Caco-2 (cell line): Measurements from ENCODE around the gene FBXO31. TPM values are rescaled to one million over a fixed set of nuclear protein-coding genes. Genes with fewer than 3 reads are reported as not detected.

ENCODE experiments used
- BruUV-seq: library from RNA; stranded (reverse); fragments of 400-500 nt; replicated peaks from 2 replicates; lab custom pipeline; 2021; lab: Mats Ljungman, UMichigan
- CTCF ChIA-PET: fragments of 300-600 bp; sonication (Branson Sonifier 250); formaldehyde crosslinking; loops from one replicate; lab custom pipeline; 2022; ENCODE audit warnings: antibody characterized with exemption; lab: Charles Lee
- POLR2A ChIA-PET: fragments of 300-600 bp; sonication (Branson Sonifier 250); formaldehyde crosslinking; loops from one replicate; lab custom pipeline; 2022; ENCODE audit warnings: antibody characterized with exemption; lab: Charles Lee
- DNase-seq, 2 experiments: peaks; one replicate each; pipeline versions ENCODE4 v3.0.0 to v3.0.0-alpha.2; 2020 to 2022
- H3K27me3 ChIP-seq: replicated peaks from 2 replicates; pipeline ENCODE4 v1.6.0; 2011; ENCODE audit warnings: low read length; ENCODE audit not compliant: control insufficient read depth, insufficient read depth
- H3K36me3 ChIP-seq: 2 replicates; pipeline ENCODE4 v1.5.1; 2011; ENCODE audit warnings: low read length; ENCODE audit not compliant: control insufficient read depth, insufficient read depth
- H3K4me1 ChIP-seq: fragments of 250-450 bp; sonication (Bioruptor Pico); 2 replicates; pipeline ENCODE4 v1.5.1; 2020; ENCODE audit warnings: mild to moderate bottlenecking
- H3K4me3 ChIP-seq: 2 replicates; pipeline ENCODE4 v1.5.1; 2011; ENCODE audit warnings: low read depth, mild to moderate bottlenecking, control low read depth, low read length
- H3K9me3 ChIP-seq: fragments of 250-450 bp; sonication (Bioruptor Pico); 2 replicates; pipeline ENCODE4 v1.5.1; 2020; ENCODE audit warnings: mild to moderate bottlenecking, moderate library complexity
- H3K27ac Mint-ChIP-seq: one replicate; pipeline ENCODE4 v1.8.0; 2022; ENCODE audit warnings: mixed read lengths; ENCODE audit not compliant: unreplicated experiment
- H3K27me3 Mint-ChIP-seq: one replicate; pipeline ENCODE4 v1.8.0; 2022; ENCODE audit warnings: mixed read lengths; ENCODE audit not compliant: insufficient read depth, unreplicated experiment
- H3K36me3 Mint-ChIP-seq: one replicate; pipeline ENCODE4 v1.8.0; 2022; ENCODE audit warnings: mild to moderate bottlenecking, mixed read lengths; ENCODE audit not compliant: insufficient read depth, unreplicated experiment
- H3K4me1 Mint-ChIP-seq: one replicate; pipeline ENCODE4 v1.8.0; 2022; ENCODE audit warnings: low read depth, mixed read lengths; ENCODE audit not compliant: unreplicated experiment
- H3K4me3 Mint-ChIP-seq: one replicate; pipeline ENCODE4 v1.8.0; 2022; ENCODE audit warnings: mild to moderate bottlenecking, moderate library complexity, mixed read lengths; ENCODE audit not compliant: unreplicated experiment
- H3K9me3 Mint-ChIP-seq: one replicate; pipeline ENCODE4 v1.8.0; 2022; ENCODE audit warnings: mixed read lengths; ENCODE audit not compliant: unreplicated experiment
- CTCF ChIP-seq, 2 experiments: fragments of 200-600 bp in 1 of 2; IDR thresholded peaks; 1 replicate in 1 of 2; 2 replicates in 1 of 2; pipeline versions ENCODE4 v1.5.1 to v1.8.0; 2011 to 2022; ENCODE audit warnings: antibody characterized with exemption in 1 of 2, control low read depth in 1 of 2, inconsistent platforms in 1 of 2, low read depth in 1 of 2, low read length in 1 of 2, mild to moderate bottlenecking in 1 of 2, moderate library complexity in 1 of 2; ENCODE audit not compliant: insufficient read depth in 1 of 2, severe bottlenecking in 1 of 2, unreplicated experiment in 1 of 2
- intact Hi-C: fragments of 100-400 bp; cut with micrococcal nuclease; formaldehyde crosslinking; loops from one replicate; pipeline ENCODE4 v1.10.0; 2022; ENCODE audit not compliant: unreplicated experiment
- total RNA-seq: library from RNA; stranded (reverse); gene quantifications from 2 replicates; pipeline ENCODE4 v1.2.3, GENCODE V29; 2022

Gene FBXO31
- total RNA-seq, 1 experiment from 2014 or later, result 55.6 TPM

GRCh38 chr16:87384162-87384874 is 742 bp upstream of the FBXO31 start:
- H3K27ac Mint-ChIP-seq, result peak overlapping the region; percentile 97
- H3K4me3 Mint-ChIP-seq, result peak overlapping the region; percentile 82
- TF ChIP-seq CTCF (IDR thresholded peaks at IDR 0.05; ENCODE audit: insufficient read depth in 1 of 2, low read depth in 1 of 2, low read length in 1 of 2, severe bottlenecking in 1 of 2, unreplicated experiment in 1 of 2), result no peak
- H3K36me3 ChIP-seq, result no peaks in the 10 kb centered on the region
- peaks cover 2% of the 10 kb centered on the region for H3K27me3 Mint-ChIP-seq
- H3K27me3 ChIP-seq, result no peaks in the 10 kb centered on the region
- H3K36me3 Mint-ChIP-seq, result peaks cover 54% of the 10 kb centered on the region
- BruUV-seq, result no TSS peak
- H3K9me3 Mint-ChIP-seq, result no peaks in the 10 kb centered on the region
- ChIA-PET POLR2A (interaction anchor here (0.5 to 2.8 kb wide), 10 partner anchors 9 to 567 kb away, joined by 3 to 38 read pairs (median 4); partner anchors contain the start of genes BANP and C16orf95), CTCF (interaction anchor here (0.5 to 3.4 kb wide), 11 partner anchors 8 to 401 kb away, joined by 3 to 16 read pairs (median 4); partner anchors contain the start of genes C16orf95 and MAP1LC3B)
- peak overlapping the region; percentile 90 for H3K4me3 ChIP-seq
- DNase-seq, result peak; percentile 77 to 83
- peaks cover 46% of the 10 kb centered on the region for H3K4me1 ChIP-seq
- no peaks in the 10 kb centered on the region for H3K9me3 ChIP-seq
- peaks cover 44% of the 10 kb centered on the region for H3K4me1 Mint-ChIP-seq
- intact Hi-C loops, result loop anchor here (1.0 to 10.0 kb wide), 3 partner anchors 8 to 830 kb away; partner anchors contain the start of genes BANP, MAP1LC3B and MTHFSD

DNA sequence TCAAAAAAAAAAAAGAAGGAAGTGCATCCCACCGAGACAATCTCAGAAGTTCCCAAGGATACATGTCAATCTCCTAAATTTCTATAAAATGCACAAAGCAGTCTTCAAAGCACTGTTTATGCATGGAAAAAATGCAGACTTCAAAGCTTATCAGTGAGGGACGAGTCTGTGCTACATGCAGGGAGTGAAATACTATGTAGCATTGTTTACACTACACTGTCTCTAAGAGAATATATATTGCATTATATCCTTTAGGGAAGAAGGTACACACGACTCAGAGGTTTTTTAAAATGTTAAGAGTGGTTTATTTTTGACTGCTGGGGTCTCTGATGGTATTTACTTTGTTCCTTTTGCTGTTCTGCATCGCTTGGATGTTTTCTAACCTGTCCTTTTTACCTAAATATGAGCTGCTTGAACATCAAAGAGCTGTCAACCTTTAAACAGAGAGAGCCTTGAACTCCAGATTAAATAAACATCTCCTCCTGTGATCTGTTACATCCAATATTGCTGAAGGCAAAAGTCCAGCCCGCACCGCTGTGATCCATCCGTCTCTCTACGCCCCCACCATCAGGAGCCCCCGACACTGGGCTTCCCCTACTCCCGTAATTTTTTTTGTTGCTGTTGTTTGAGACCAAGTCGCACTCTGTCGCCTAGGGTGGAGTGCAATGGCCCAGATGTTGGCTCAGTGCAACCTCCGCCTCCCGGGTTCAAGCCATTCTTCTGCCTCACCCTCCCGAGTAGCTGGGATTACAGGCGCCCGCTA is 1.4 kb downstream of the FBXO31 start:
- H3K36me3 Mint-ChIP-seq, result peaks cover 59% of the 10 kb centered on the region
- H3K4me3 ChIP-seq, result peak overlapping the region; percentile 90
- H3K9me3 Mint-ChIP-seq, result no peaks in the 10 kb centered on the region
- POLR2A ChIA-PET, result interaction anchor here (0.5 to 2.8 kb wide), 2 partner anchors 14 to 65 kb away, joined by 4 to 38 read pairs; partner anchors contain the start of gene C16orf95
- peak overlapping the region; percentile 35 for H3K27ac Mint-ChIP-seq
- H3K4me3 Mint-ChIP-seq, result peak overlapping the region; percentile 82
- H3K9me3 ChIP-seq, result no peaks in the 10 kb centered on the region
- TF ChIP-seq CTCF (IDR thresholded peaks at IDR 0.05; ENCODE audit: insufficient read depth in 1 of 2, low read depth in 1 of 2, low read length in 1 of 2, severe bottlenecking in 1 of 2, unreplicated experiment in 1 of 2), result no peak
- DNase-seq, result peak in 1 of 2 experiments; percentile 29
- CTCF ChIA-PET, result interaction anchor here (0.6 to 3.4 kb wide), 4 partner anchors 12 to 1355 kb away, joined by 3 to 16 read pairs (median 7); partner anchors contain the start of gene C16orf95
- H3K27me3 Mint-ChIP-seq, result peaks cover 2% of the 10 kb centered on the region
- H3K36me3 ChIP-seq, result no peaks in the 10 kb centered on the region
- no peaks in the 10 kb centered on the region for H3K27me3 ChIP-seq
- BruUV-seq, result TSS peak; percentile 33
- intact Hi-C loops, result loop anchor here (2.0 to 10.0 kb wide), 3 partner anchors 65 to 827 kb away; partner anchors contain the start of genes BANP, C16orf95 and MTHFSD
- peaks cover 46% of the 10 kb centered on the region for H3K4me1 ChIP-seq
- H3K4me1 Mint-ChIP-seq, result peaks cover 33% of the 10 kb centered on the region

GRCh38 chr16:87380881-87381280 is 2.7 kb downstream of the FBXO31 start:
- Histone ChIP-seq H3K36me3 (no peaks in the 10 kb centered on the region), H3K9me3 (no peaks in the 10 kb centered on the region), H3K4me3 (no peak overlapping the region), H3K27me3 (no peaks in the 10 kb centered on the region), H3K4me1 (peaks cover 45% of the 10 kb centered on the region)
- Mint-ChIP-seq H3K4me1 (peaks cover 26% of the 10 kb centered on the region), H3K36me3 (peaks cover 72% of the 10 kb centered on the region), H3K27me3 (peaks cover 2% of the 10 kb centered on the region), H3K9me3 (no peaks in the 10 kb centered on the region), H3K27ac (peak overlapping the region; percentile 35), H3K4me3 (peak overlapping the region; percentile 82)
- peak in 1 of 2 experiments; percentile 35 for DNase-seq
- ChIA-PET CTCF (interaction anchor here (1.8 to 3.4 kb wide), 3 partner anchors 11 to 64 kb away, joined by 6 to 16 read pairs (median 7); partner anchors contain the start of gene C16orf95), POLR2A (interaction anchor here (0.8 kb wide), 1 partner anchor 64 kb away, joined by 3 read pairs; the partner anchor contains the start of gene C16orf95)
- no peak for TF ChIP-seq CTCF (IDR thresholded peaks at IDR 0.05; ENCODE audit: insufficient read depth in 1 of 2, low read depth in 1 of 2, low read length in 1 of 2, severe bottlenecking in 1 of 2, unreplicated experiment in 1 of 2)
- no TSS peak for BruUV-seq
- intact Hi-C loops, result loop anchor here (5.0 to 10.0 kb wide), 2 partner anchors 571 to 826 kb away; partner anchors contain the start of genes BANP and MTHFSD
